Measurements from ENCODE around the gene DNASE1L2. TPM values are rescaled to one million over a fixed set of nuclear protein-coding genes. Genes with fewer than 3 reads are reported as not detected.

The DNASE1L2 gene
- total RNA-seq, 1 experiment from 2014 or later: 2.7 TPM

- Histone ChIP-seq H3K36me3 (ENCODE audit: insufficient read depth, low read length, poor library complexity, severe bottlenecking) (peaks cover 48% of the 10 kb centered on the region), H3K4me1 (ENCODE audit: insufficient read depth, low read length, poor library complexity, severe bottlenecking) (no peaks in the 10 kb centered on the region), H3K27me3 (replicated peaks; ENCODE audit: insufficient read depth, low read depth, low read length, poor library complexity) (no peaks in the 10 kb centered on the region), H3K9me3 (ENCODE audit: low read depth, low read length, poor library complexity, severe bottlenecking) (no peaks in the 10 kb centered on the region), H3K4me3 (ENCODE audit: low read depth, low read length, poor library complexity, severe bottlenecking) (no peak overlapping the region), H3K27ac (ENCODE audit: low read depth, low read length, poor library complexity, severe bottlenecking) (no peak overlapping the region)
- no peak for TF ChIP-seq CTCF (conservative IDR thresholded peaks at IDR 0.05; ENCODE audit: low read depth, low read length)
- ChIA-PET CTCF (no interaction called here), POLR2A (ENCODE audit: low non-redundant PET) (no interaction called here)
- DNase-seq (ENCODE audit: low spot score): no peak
- no TSS peak for BruUV-seq (replicated peaks)
- intact Hi-C loops (cut with micrococcal nuclease; ENCODE audit: unreplicated experiment): no loop called here
These were observed 8.1 kb downstream of the DNASE1L2 start for GRCh38 chr16:2244301-2244700.

- ChIA-PET CTCF (no interaction called here), POLR2A (ENCODE audit: low non-redundant PET) (no interaction called here)
- no peaks in the 10 kb centered on the region for H3K27me3 ChIP-seq (replicated peaks; ENCODE audit: insufficient read depth, low read depth, low read length, poor library complexity)
- no peak for DNase-seq (ENCODE audit: low spot score)
- intact Hi-C loops (cut with micrococcal nuclease; ENCODE audit: unreplicated experiment): no loop called here
- no peak for TF ChIP-seq CTCF (conservative IDR thresholded peaks at IDR 0.05; ENCODE audit: low read depth, low read length)
- no peak for TF ChIP-seq EZH2 (IDR thresholded peaks at IDR 0.05; ENCODE audit: borderline replicate concordance, low read depth, low read length, poor library complexity, severe bottlenecking)
- no peak overlapping the region for H3K27ac ChIP-seq (ENCODE audit: low read depth, low read length, poor library complexity, severe bottlenecking)
- H3K4me1 ChIP-seq (ENCODE audit: insufficient read depth, low read length, poor library complexity, severe bottlenecking): peaks cover 6% of the 10 kb centered on the region
- no peak overlapping the region for H3K4me3 ChIP-seq (ENCODE audit: low read depth, low read length, poor library complexity, severe bottlenecking)
- peaks cover 43% of the 10 kb centered on the region for H3K36me3 ChIP-seq (ENCODE audit: insufficient read depth, low read length, poor library complexity, severe bottlenecking)
- no TSS peak for BruUV-seq (replicated peaks)
- H3K9me3 ChIP-seq (ENCODE audit: low read depth, low read length, poor library complexity, severe bottlenecking): no peaks in the 10 kb centered on the region
These were observed 8.9 kb downstream of the DNASE1L2 start for GRCh38 chr16:2244926-2245795.

GRCh38 chr16:2246301-2246885 is 10.1 kb downstream of the DNASE1L2 start:
- no TSS peak for BruUV-seq (replicated peaks)
- no peaks in the 10 kb centered on the region for H3K27me3 ChIP-seq (replicated peaks; ENCODE audit: insufficient read depth, low read depth, low read length, poor library complexity)
- no peak overlapping the region for H3K27ac ChIP-seq (ENCODE audit: low read depth, low read length, poor library complexity, severe bottlenecking)
- H3K4me1 ChIP-seq (ENCODE audit: insufficient read depth, low read length, poor library complexity, severe bottlenecking): peaks cover 11% of the 10 kb centered on the region
- ChIA-PET CTCF (no interaction called here), POLR2A (ENCODE audit: low non-redundant PET) (interaction anchor here (0.6 kb wide), 1 partner anchor 419 kb away, joined by 10 read pairs; no protein-coding TSS in a partner anchor)
- H3K4me3 ChIP-seq (ENCODE audit: low read depth, low read length, poor library complexity, severe bottlenecking): no peak overlapping the region
- peaks cover 43% of the 10 kb centered on the region for H3K36me3 ChIP-seq (ENCODE audit: insufficient read depth, low read length, poor library complexity, severe bottlenecking)
- intact Hi-C loops (cut with micrococcal nuclease; ENCODE audit: unreplicated experiment): no loop called here
- no peaks in the 10 kb centered on the region for H3K9me3 ChIP-seq (ENCODE audit: low read depth, low read length, poor library complexity, severe bottlenecking)
- no peak for DNase-seq (ENCODE audit: low spot score)
- TF ChIP-seq CTCF (conservative IDR thresholded peaks at IDR 0.05; ENCODE audit: low read depth, low read length) (no peak), EZH2 (IDR thresholded peaks at IDR 0.05; ENCODE audit: borderline replicate concordance, low read depth, low read length, poor library complexity, severe bottlenecking) (no peak)

Measured in A673 (cell line).